Activated T-helper 1 cell treated with anti-CD3 and anti-CD28 coated beads, Interleukin-12 subunit alpha, Interleukin-12 subunit beta, Interleukin-2, Interleukin-4 antibody, amounts not matched to agents 30 ng/mL and 10 ng/mL and 1 ng/mL, durations not matched to agents 14 hours and 24 hours and 36 hours (primary cell): ENCODE results near the gene LRG1. TPM values are rescaled to one million over a fixed set of nuclear protein-coding genes. Genes with fewer than 3 reads are reported as not detected.

Source experiments
- DNase-seq: peaks from one replicate; pipeline ENCODE4 v3.0.0; 2021; ENCODE audit warnings: low spot score
- H3K27ac Mint-ChIP-seq: one replicate; pipeline ENCODE4 v1.8.0; 2021; ENCODE audit warnings: mild to moderate bottlenecking, mixed read lengths
- H3K27me3 Mint-ChIP-seq: one replicate; pipeline ENCODE4 v1.8.0; 2022; ENCODE audit warnings: mild to moderate bottlenecking, moderate library complexity, mixed read lengths; ENCODE audit not compliant: insufficient read depth
- H3K36me3 Mint-ChIP-seq: one replicate; pipeline ENCODE4 v1.8.0; 2021; ENCODE audit warnings: low read depth, mixed read lengths
- H3K4me1 Mint-ChIP-seq: one replicate; pipeline ENCODE4 v1.8.0; 2021; ENCODE audit warnings: low read depth, mixed read lengths
- H3K4me3 Mint-ChIP-seq: one replicate; pipeline ENCODE4 v1.8.0; 2021; ENCODE audit warnings: mild to moderate bottlenecking, moderate library complexity, mixed read lengths
- H3K9me3 Mint-ChIP-seq: one replicate; pipeline ENCODE4 v1.8.0; 2021; ENCODE audit warnings: mixed read lengths
- intact Hi-C: fragments of 100-400 bp; cut with micrococcal nuclease; formaldehyde crosslinking; loops from one replicate; pipeline ENCODE4 v1.15.1; 2024
- total RNA-seq: library from RNA; stranded (reverse); gene quantifications from 2 replicates; pipeline ENCODE4 v1.2.3, GENCODE V29; 2022

The LRG1 gene
- total RNA-seq, 1 donor from 2014 or later, result 0.39 TPM

- no peak for DNase-seq
- H3K36me3 Mint-ChIP-seq, result peaks cover 3% of the 10 kb centered on the region
- H3K27ac Mint-ChIP-seq, result no peak overlapping the region
- peaks cover 9% of the 10 kb centered on the region for H3K4me1 Mint-ChIP-seq
- intact Hi-C loops, result no loop called here
- H3K27me3 Mint-ChIP-seq, result no peaks in the 10 kb centered on the region
- H3K4me3 Mint-ChIP-seq, result no peak overlapping the region
- H3K9me3 Mint-ChIP-seq, result no peaks in the 10 kb centered on the region
Measured at GRCh38 chr19:4503132-4503824, 36.6 kb downstream of the LRG1 start.

GRCh38 chr19:4502282-4503131 lies 37.3 kb downstream of the LRG1 start:
- intact Hi-C loops, result no loop called here
- H3K9me3 Mint-ChIP-seq, result no peaks in the 10 kb centered on the region
- peaks cover 9% of the 10 kb centered on the region for H3K4me1 Mint-ChIP-seq
- peaks cover 3% of the 10 kb centered on the region for H3K36me3 Mint-ChIP-seq
- DNase-seq, result no peak
- no peak overlapping the region for H3K27ac Mint-ChIP-seq
- no peak overlapping the region for H3K4me3 Mint-ChIP-seq
- no peaks in the 10 kb centered on the region for H3K27me3 Mint-ChIP-seq

GRCh38 chr19:4501691-4502090 lies 38.1 kb downstream of the LRG1 start:
- Mint-ChIP-seq H3K4me1 (peaks cover 7% of the 10 kb centered on the region), H3K27me3 (no peaks in the 10 kb centered on the region), H3K4me3 (no peak overlapping the region), H3K9me3 (no peaks in the 10 kb centered on the region), H3K36me3 (peaks cover 3% of the 10 kb centered on the region), H3K27ac (no peak overlapping the region)
- DNase-seq, result no peak
- intact Hi-C loops, result no loop called here

GRCh38 chr19:4500841-4501591 lies 38.8 kb downstream of the LRG1 start:
- H3K4me3 Mint-ChIP-seq, result no peak overlapping the region
- intact Hi-C loops, result no loop called here
- no peaks in the 10 kb centered on the region for H3K9me3 Mint-ChIP-seq
- H3K4me1 Mint-ChIP-seq, result peaks cover under 1% of the 10 kb centered on the region
- H3K27me3 Mint-ChIP-seq, result no peaks in the 10 kb centered on the region
- no peaks in the 10 kb centered on the region for H3K36me3 Mint-ChIP-seq
- H3K27ac Mint-ChIP-seq, result no peak overlapping the region
- no peak for DNase-seq

DNA sequence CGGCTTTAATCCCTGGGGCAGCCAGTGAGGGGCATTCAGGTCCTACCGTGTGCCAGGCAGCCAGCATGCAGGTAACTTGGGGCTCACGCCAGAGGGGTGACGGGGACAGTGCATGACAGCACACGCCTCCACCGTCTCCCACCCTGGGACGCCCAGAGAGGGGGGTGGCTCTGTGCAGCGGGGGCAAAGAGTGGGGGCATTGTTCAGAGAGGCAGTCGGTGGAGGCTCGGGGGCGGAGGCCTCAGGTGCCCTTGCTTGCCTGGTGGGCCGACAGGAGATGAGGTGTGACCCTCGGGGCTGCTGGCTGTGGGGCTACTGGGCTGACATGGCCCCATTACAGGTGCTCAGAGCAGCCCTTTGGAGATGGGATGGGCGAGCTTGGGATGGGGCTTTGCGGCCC lies 40.0 kb downstream of the LRG1 start:
- Mint-ChIP-seq H3K36me3 (no peaks in the 10 kb centered on the region), H3K4me3 (no peak overlapping the region), H3K27me3 (no peaks in the 10 kb centered on the region), H3K9me3 (no peaks in the 10 kb centered on the region), H3K27ac (no peak overlapping the region), H3K4me1 (no peaks in the 10 kb centered on the region)
- no peak for DNase-seq
- intact Hi-C loops, result no loop called here

DNA sequence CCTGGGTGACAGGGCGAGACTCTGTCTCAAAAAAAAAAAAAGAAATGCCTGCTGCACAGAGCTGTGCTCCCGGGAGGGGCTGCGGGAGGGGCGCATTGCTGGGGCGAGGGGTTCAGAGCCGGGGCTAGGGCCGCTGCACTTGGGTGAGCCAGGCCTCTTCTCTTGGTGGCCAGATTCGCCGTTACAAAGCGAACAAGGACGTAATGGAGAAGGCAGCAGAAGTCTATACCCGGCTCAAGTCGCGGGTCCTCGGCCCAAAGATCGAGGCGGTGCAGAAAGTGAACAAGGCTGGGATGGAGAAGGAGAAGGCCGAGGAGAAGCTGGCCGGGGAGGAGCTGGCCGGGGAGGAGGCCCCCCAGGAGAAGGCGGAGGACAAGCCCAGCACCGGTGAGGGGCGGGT lies 40.5 kb downstream of the LRG1 start:
- H3K9me3 Mint-ChIP-seq, result no peaks in the 10 kb centered on the region
- no peaks in the 10 kb centered on the region for H3K4me1 Mint-ChIP-seq
- no peak overlapping the region for H3K4me3 Mint-ChIP-seq
- H3K27me3 Mint-ChIP-seq, result no peaks in the 10 kb centered on the region
- H3K36me3 Mint-ChIP-seq, result peaks cover 2% of the 10 kb centered on the region
- no peak overlapping the region for H3K27ac Mint-ChIP-seq
- intact Hi-C loops, result no loop called here
- no peak for DNase-seq

- H3K4me1 Mint-ChIP-seq, result no peaks in the 10 kb centered on the region
- no peak overlapping the region for H3K27ac Mint-ChIP-seq
- H3K36me3 Mint-ChIP-seq, result peaks cover 2% of the 10 kb centered on the region
- H3K27me3 Mint-ChIP-seq, result no peaks in the 10 kb centered on the region
- DNase-seq, result no peak
- H3K9me3 Mint-ChIP-seq, result no peaks in the 10 kb centered on the region
- no peak overlapping the region for H3K4me3 Mint-ChIP-seq
- intact Hi-C loops, result no loop called here
Measured at GRCh38 chr19:4498694-4499093, 41.1 kb downstream of the LRG1 start.

DNA sequence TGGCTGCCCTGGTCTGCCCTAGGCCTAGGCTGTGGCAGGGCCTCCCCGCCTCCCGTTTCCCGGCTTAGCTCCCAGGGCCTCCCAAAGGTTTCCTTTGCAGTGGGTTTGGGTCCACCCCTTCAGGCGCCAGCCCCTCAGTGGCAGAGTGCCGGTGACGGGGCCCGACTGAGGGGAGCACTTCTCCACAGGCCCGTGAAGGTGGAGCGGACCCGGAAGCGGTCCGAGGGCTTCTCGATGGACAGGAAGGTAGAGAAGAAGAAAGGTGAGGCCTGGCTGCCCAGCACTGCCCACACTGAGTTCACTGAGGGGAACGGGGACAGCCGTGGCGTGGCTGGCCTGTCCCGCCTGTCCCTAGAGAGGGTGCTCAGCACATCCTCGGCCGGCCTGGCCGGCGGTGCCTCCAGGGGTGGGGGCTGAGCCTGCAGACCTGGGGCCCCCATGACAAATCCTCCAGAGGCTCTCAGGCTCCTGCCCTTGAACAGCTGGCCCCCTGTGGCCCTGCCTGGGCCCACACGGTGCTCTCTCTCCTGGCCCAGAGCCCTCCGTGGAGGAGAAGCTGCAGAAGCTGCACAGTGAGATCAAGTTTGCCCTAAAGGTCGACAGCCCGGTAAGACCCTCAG lies 42.0 kb downstream of the LRG1 start:
- intact Hi-C loops, result no loop called here

GRCh38 chr19:4496304-4496703 lies 43.5 kb downstream of the LRG1 start:
- H3K4me1 Mint-ChIP-seq, result no peaks in the 10 kb centered on the region
- H3K9me3 Mint-ChIP-seq, result no peaks in the 10 kb centered on the region
- DNase-seq, result no peak
- no peak overlapping the region for H3K4me3 Mint-ChIP-seq
- peaks cover 2% of the 10 kb centered on the region for H3K36me3 Mint-ChIP-seq
- H3K27ac Mint-ChIP-seq, result no peak overlapping the region
- H3K27me3 Mint-ChIP-seq, result no peaks in the 10 kb centered on the region
- intact Hi-C loops, result no loop called here

More for the DNA sequence above, 42.0 kb downstream of the LRG1 start:
- no peak for DNase-seq
- no peaks in the 10 kb centered on the region for H3K27me3 Mint-ChIP-seq
- H3K36me3 Mint-ChIP-seq, result peaks cover 2% of the 10 kb centered on the region
- no peak overlapping the region for H3K27ac Mint-ChIP-seq
- no peaks in the 10 kb centered on the region for H3K4me1 Mint-ChIP-seq
- H3K9me3 Mint-ChIP-seq, result no peaks in the 10 kb centered on the region
- no peak overlapping the region for H3K4me3 Mint-ChIP-seq

GRCh38 chr19:4495471-4495870 lies 44.4 kb downstream of the LRG1 start:
- Mint-ChIP-seq H3K27me3 (no peaks in the 10 kb centered on the region), H3K9me3 (no peaks in the 10 kb centered on the region), H3K4me1 (no peaks in the 10 kb centered on the region), H3K4me3 (no peak overlapping the region), H3K36me3 (peaks cover 4% of the 10 kb centered on the region), H3K27ac (no peak overlapping the region)
- intact Hi-C loops, result no loop called here
- no peak for DNase-seq

- no peak overlapping the region for H3K4me3 Mint-ChIP-seq
- no peak overlapping the region for H3K27ac Mint-ChIP-seq
- H3K4me1 Mint-ChIP-seq, result no peaks in the 10 kb centered on the region
- no peaks in the 10 kb centered on the region for H3K9me3 Mint-ChIP-seq
- peaks cover 7% of the 10 kb centered on the region for H3K36me3 Mint-ChIP-seq
- no peaks in the 10 kb centered on the region for H3K27me3 Mint-ChIP-seq
- no peak for DNase-seq
- intact Hi-C loops, result no loop called here
Measured at GRCh38 chr19:4494691-4495064, 45.2 kb downstream of the LRG1 start.

GRCh38 chr19:4493929-4494690 lies 45.7 kb downstream of the LRG1 start:
- H3K4me3 Mint-ChIP-seq, result no peak overlapping the region
- no peaks in the 10 kb centered on the region for H3K4me1 Mint-ChIP-seq
- intact Hi-C loops, result no loop called here
- no peaks in the 10 kb centered on the region for H3K9me3 Mint-ChIP-seq
- H3K27ac Mint-ChIP-seq, result no peak overlapping the region
- peaks cover 7% of the 10 kb centered on the region for H3K36me3 Mint-ChIP-seq
- no peaks in the 10 kb centered on the region for H3K27me3 Mint-ChIP-seq
- DNase-seq, result no peak
